ENCODE results near the gene PGRMC2.

- TF ChIP-seq POLR2A (IDR thresholded peaks at IDR 0.05; ENCODE audit: low read length) (no peak), GATA1 (IDR thresholded peaks at IDR 0.05; ENCODE audit: low read depth, low read length) (no peak)
Observed at GRCh38 chr4:128221586-128221985, 66.0 kb downstream of the PGRMC2 start.

Data from erythroblast (primary cell).